PC-9 (cell line): ENCODE results near the gene ADGRL3.

Experiments
- CTCF ChIP-seq: fragments of 200-600 bp; sonication (generic); conservative IDR thresholded peaks from 2 replicates; pipeline ENCODE4 v1.6.1; 2017; ENCODE audit warnings: mixed run types, antibody characterized with exemption, mild to moderate bottlenecking, moderate library complexity
- EZH2 ChIP-seq: fragments of 200-600 bp; sonication (generic); IDR thresholded peaks from 2 replicates; pipeline ENCODE4 v1.8.0; 2017; ENCODE audit warnings: antibody characterized with exemption, low read depth

GRCh38 chr4:61505773-61506685 is 305.9 kb downstream of the ADGRL3 start:
- TF ChIP-seq EZH2 (no peak), CTCF (no peak)
